OCI-M2 (cell line): ENCODE results near the gene SLC6A8.
"Not testable (repeated sequence)": the region's sequence is repeated elsewhere in the genome, so short reads cannot be mapped to it uniquely, and the experiment has no call there.

Experiments used
- DNase-seq: peaks from one replicate; lab custom pipeline; 2025; ENCODE audit not compliant: unreplicated experiment; lab: John Stamatoyannopoulos, UW

SLC6A8 gene

DNA sequence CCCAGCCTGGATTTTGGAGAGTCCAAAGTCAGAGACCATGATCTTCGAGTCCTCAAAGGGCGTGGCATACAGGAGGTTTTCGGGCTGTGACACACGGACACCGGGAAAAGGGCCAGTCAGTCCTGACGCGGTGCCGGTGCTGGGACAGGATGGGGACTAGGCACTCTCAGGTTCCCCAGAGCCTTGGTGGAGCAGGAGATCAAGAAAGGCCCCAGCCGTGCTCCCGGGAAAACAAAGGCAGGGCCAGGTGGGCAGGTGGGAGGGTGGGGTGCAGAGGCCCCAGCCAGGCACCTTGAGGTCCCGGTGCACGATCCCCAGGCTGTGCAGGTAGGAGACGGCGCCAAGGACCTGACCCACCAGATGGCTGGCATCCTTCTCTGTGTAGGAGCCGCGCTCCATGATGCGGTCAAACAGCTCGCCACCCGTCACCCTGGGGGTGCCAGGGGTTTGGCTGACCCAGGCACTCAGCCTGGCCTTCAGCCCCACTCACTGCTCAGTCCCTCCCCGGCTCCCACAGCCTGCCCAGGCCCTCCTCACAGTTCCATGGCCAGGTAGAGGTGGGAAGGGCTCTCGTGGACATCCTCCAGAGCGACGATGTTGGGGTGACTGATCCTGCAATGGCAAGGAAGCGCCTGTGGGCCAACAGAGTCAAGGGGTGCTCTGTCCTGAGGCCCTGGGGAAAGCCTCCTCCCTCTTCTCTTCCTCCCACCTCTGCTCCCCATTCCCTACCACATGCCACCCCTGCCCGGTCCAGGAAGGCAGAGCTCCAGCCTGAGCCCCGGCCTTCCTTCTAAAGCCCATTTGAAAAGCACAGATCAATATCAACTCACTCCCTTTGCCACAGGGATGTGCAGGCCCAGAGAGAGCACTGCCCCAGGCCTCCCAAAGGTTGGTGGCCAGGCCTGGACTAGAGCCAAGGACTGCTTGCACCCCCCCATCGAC is 15.9 kb upstream of the SLC6A8 start:
- no peak for DNase-seq

DNA sequence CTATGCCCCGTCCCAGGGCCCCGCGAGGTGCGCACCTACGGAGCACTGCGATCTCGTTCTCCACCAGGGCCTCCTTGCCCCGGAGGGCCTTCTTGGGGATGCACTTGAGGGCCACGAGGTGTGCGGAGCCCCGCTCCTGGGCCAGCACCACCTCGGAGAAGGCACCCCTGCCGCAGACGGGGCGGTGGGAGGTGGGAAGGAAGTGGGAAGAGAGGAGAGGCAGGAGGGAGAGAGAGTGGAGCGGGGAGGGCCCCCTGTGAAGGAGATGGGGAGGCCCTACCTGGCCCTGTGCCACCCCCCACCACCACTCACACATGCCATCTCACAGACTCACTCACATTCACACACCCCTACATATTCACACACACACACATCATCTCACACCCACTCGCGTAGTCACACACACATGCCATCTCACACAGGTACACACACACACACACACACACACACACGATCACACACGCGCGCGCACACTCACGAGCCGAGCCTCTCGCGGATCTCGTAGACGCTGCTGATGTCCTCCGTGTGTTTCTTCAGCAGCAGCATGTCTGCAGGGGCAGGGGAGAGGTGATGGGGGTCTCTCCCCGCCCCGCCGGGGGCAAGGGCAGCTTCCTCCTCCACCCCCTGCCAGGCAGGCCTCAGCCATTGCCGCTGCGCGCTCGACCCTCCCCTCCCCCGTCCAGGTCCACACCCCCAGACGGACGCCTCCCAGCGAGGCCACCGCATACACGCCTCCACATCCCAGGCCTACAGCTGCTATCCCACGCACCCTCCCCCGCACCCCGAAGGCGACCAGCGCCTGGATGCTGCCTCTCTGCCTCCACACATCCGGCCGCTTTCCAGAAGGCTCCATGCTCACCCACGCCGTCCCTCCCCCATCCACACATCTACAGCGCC is 14.9 kb upstream of the SLC6A8 start:
- no peak for DNase-seq

- DNase-seq = no peak
Measured at GRCh38 chrX:153673428-153674218, 14.1 kb upstream of the SLC6A8 start, which contains the start of gene PNCK. Gene PNCK, minus strand, starts transcription at chrX:153673813. Its CDS starts 737 bp downstream, at chrX:153673076.

- no peak for DNase-seq
Measured at GRCh38 chrX:153674219-153674851, 13.4 kb upstream of the SLC6A8 start.

- no peak for DNase-seq
Measured at GRCh38 chrX:153681175-153681574, 6.6 kb upstream of the SLC6A8 start.

DNA sequence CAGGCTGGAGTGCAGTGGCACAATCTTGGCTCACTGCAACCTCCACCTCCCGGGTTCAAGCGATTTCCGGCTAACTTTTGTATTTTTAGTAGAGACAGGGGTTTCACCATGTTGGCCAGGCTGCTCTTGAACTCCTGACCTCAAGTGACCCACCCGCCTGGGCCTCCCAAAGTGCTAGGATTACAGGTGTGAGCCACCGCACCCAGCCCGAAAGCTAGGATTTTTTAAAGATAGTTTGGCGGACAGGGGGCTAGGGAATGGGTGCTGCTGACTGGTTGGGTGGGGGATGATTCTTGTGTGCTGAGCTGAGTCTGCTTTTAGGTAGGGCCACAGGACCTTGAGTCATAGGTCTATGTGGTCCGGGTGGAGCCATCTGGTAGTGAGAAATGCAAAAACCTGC is 4.2 kb upstream of the SLC6A8 start:
- not testable (repeated sequence) for DNase-seq

GRCh38 chrX:153684467-153685155 is 3.1 kb upstream of the SLC6A8 start:
- no peak for DNase-seq

DNA sequence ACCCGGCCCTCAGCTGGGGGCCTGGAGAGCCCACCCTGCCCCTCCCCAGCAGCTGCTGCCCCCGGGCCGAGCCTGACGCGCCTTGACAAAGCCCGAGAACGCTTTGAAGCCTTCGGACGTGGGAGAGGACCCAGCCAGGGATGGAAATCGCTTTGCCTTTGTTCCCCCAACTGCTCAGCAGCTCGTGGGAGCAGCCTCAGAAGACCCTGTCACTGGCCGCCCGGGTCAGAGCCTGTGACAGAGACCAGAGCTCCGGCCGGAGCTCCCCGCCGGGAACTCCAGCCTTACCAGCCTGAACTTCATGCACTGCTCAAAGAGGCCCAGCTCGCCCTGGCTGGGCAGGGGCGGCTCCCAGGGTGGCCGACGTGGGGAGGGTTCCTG is 2.6 kb upstream of the SLC6A8 start:
- DNase-seq = no peak

- no peak for DNase-seq
Measured at GRCh38 chrX:153685751-153686696, 1.7 kb upstream of the SLC6A8 start.

DNA sequence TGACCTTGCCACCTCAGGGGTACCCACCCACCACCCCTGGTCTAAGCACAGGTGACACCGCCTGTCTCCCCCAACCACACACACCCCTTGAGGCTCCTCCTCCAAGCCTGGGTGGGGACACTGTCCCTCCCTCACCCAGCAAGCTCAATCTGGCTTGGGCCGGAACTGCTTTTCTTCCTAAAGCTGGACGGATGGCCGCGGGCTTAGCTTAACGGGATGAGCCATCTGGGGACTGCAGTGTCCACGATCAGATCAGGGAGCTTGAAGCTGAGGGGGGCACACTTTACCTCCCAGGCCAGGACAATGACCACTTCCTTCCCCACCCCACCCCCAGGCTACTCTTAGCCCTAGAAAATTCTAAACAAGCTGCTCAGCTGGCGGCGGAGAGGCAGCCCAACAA is 1.0 kb upstream of the SLC6A8 start:
- no peak for DNase-seq

DNA sequence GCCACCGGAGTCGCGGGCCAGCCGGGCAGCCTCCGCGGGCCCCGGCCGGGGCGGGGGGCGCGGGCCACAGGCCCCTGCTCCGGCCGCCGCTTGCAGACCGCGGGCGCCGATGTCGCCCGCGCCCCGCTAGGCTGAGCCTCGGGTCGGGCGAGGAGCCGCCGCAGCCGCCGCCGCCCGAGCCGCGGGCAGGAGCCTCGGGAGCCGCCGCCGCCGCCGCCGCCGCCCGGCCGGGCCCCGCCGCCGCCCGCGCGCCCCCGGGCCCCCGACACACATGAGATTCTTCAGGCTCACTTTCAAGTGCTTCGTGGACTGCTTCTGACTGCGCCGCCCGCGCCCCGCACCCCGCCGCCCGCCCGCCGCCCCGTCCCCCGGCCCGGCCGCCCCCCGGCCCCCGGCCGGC is 345 bp downstream of the SLC6A8 start:
- DNase-seq = no peak

DNA sequence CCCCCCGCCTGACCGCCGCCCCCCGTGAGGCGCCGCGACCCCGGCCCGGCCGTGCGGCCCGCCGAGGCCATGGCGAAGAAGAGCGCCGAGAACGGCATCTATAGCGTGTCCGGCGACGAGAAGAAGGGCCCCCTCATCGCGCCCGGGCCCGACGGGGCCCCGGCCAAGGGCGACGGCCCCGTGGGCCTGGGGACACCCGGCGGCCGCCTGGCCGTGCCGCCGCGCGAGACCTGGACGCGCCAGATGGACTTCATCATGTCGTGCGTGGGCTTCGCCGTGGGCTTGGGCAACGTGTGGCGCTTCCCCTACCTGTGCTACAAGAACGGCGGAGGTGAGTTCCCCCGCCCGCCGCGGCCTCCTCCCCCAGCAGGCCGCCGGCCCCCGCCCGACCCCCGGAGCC is 780 bp downstream of the SLC6A8 start:
- no peak for DNase-seq

GRCh38 chrX:153688911-153689590 is 1.3 kb downstream of the SLC6A8 start:
- DNase-seq = no peak

DNA sequence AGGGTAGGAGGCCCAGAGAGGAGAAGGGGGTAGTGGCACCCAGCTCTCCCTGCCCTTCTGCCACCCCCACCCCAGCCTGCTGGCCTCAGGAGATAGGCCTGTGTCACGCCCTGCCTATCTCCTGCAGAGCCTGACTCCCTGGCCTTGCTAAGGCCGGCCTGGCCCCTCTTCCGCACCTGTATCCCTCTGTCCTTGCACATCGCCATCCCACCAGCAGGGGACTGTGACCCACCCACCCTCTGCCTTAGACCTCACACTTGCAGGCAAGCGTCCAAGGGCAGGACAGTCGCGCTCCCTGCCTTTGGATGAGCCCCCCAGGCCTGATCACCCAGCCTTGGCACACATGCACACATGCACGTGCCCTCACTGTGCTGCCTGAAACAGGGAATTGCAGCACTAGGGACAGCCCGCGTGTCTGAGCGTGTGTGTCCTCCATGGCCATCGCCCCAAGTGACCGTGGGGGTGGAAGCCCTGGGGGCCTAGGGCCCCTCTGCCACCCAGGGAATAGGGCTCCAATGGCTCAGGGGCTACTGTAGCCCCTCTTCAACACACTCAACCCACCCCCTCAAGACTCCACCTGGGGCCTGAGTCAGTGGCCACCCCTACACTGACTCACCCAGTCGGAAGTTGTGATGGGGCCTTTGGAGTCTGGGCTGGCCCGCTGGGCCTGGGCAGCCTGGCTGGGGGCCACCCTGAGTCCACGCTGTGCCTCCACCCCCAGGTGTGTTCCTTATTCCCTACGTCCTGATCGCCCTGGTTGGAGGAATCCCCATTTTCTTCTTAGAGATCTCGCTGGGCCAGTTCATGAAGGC is 2.1 kb downstream of the SLC6A8 start:
- no peak for DNase-seq

DNA sequence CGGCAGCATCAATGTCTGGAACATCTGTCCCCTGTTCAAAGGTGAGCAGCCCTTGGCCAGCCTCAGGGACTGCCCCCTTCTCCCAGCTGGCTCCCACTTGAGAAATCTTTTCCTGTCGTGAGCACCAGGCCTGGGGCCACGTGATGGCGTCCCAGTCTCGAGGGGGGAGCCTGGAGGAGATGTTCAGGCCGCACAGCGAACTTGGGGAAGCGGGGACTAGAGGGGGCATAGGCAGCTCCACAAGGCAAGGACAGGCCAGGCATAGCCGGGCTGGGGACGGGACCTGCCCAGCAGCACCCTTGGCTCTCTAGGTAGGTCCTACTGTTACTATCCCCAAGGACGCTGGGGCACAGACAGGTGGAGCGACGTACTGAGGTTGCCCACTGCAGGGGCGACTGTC is 2.7 kb downstream of the SLC6A8 start:
- no peak for DNase-seq

DNA sequence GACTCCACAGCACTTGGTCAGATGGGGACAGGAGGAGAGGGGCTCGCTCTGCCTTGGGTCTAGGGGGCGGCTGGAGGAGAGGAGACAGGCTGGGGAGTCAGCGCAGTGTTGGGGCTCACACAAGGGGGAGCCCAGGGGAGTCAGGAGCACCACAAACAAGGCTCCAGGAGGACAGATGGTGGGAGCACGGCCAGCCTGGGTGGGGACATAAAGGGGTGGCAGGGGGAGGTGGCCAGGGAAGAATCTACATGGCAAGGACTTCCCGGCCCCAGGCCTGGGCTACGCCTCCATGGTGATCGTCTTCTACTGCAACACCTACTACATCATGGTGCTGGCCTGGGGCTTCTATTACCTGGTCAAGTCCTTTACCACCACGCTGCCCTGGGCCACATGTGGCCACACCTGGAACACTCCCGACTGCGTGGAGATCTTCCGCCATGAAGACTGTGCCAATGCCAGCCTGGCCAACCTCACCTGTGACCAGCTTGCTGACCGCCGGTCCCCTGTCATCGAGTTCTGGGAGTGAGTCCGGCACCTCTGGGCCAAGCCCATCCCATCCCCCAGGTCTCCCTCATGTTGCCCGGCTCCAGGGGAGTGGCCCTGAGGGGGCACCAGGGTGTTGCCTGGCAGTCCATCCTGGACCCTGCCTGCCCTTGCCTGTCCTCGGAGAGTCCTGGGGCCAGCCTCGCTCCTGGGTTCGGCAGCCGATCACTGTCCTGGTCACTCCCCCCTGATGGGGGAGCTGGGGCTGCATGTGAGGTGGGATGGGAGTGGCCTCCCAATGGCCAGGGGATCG is 3.5 kb downstream of the SLC6A8 start:
- not testable (repeated sequence) for DNase-seq

- no peak for DNase-seq
Measured at GRCh38 chrX:153692003-153692402, 4.3 kb downstream of the SLC6A8 start.
